GM12878 (cell line): ENCODE measurements around the gene DHDH. TPM values are rescaled to one million over a fixed set of nuclear protein-coding genes. Genes with fewer than 3 reads are reported as not detected.

Experiments used
- ATAC-seq: fragments of 200-7000 bp; cut with Tn5 transposase; 3 replicates; pipeline ENCODE4 v1.9.1; 2020; ENCODE audit warnings: mild to moderate bottlenecking, moderate library complexity
- BruUV-seq: library from RNA; stranded (reverse); fragments of 400-500 nt; replicated peaks from 2 replicates; lab custom pipeline; 2021; lab: Mats Ljungman, UMichigan
- CTCF ChIA-PET: fragments of 300-600 bp; sonication (Branson Sonifier 250); formaldehyde crosslinking; extraction: SDS; loops from one replicate; lab custom pipeline; 2021; ENCODE audit warnings: inconsistent platforms; lab: Yijun Ruan, JAX
- POLR2A ChIA-PET: fragments of 350-600 bp; formaldehyde crosslinking; extraction: SDS; loops from one replicate; lab custom pipeline; 2021; ENCODE audit warnings: inconsistent platforms; lab: Charles Lee
- RAD21 ChIA-PET: fragments of 300-600 bp; sonication (Branson Sonifier 250); formaldehyde crosslinking; loops from one replicate; lab custom pipeline; 2023; ENCODE audit warnings: antibody characterized with exemption; ENCODE audit not compliant: unreplicated experiment; lab: Charles Lee
- SMC1A ChIA-PET: fragments of 300-600 bp; sonication (Branson Sonifier 250); formaldehyde crosslinking; loops from one replicate; lab custom pipeline; 2023; ENCODE audit not compliant: unreplicated experiment, uncharacterized antibody; lab: Charles Lee
- DNase-seq: peaks from one replicate; pipeline ENCODE4 v3.0.0-alpha.2; 2011; ENCODE audit warnings: low read depth, low spot score
- FAIRE-seq: peaks from 3 replicates; lab custom pipeline; 2011; peaks lifted over from hg19 to GRCh38; lab: Jason Lieb, UNC
- H2AFZ ChIP-seq: 2 replicates; pipeline ENCODE4 v1.6.0; 2011; ENCODE audit warnings: low read depth, low read length, control low read depth; ENCODE audit not compliant: control insufficient read depth
- H3K27ac ChIP-seq: 2 replicates; pipeline ENCODE4 v1.5.1; 2011; ENCODE audit warnings: control low read depth; ENCODE audit not compliant: control insufficient read depth, insufficient read depth
- H3K27me3 ChIP-seq, 2 experiments: replicated peaks in 1 of 2; 2 replicates each; pipeline versions ENCODE4 v1.6.0 to v1.6.1; 2011; ENCODE audit warnings: low read length in 1 of 2; ENCODE audit not compliant: control insufficient read depth in 2 of 2, insufficient read depth in 2 of 2
- H3K36me3 ChIP-seq, 2 experiments: 2 replicates each; pipeline ENCODE4 v1.5.1; 2011; ENCODE audit warnings: low read length in 1 of 2; ENCODE audit not compliant: control insufficient read depth in 2 of 2, insufficient read depth in 2 of 2
- H3K4me1 ChIP-seq: 2 replicates; pipeline ENCODE4 v1.6.1; 2011; ENCODE audit warnings: mild to moderate bottlenecking, low read length, moderate library complexity, mixed read lengths; ENCODE audit not compliant: control insufficient read depth, insufficient read depth
- H3K4me2 ChIP-seq: 2 replicates; pipeline ENCODE4 v1.6.0; 2011; ENCODE audit warnings: control low read depth; ENCODE audit not compliant: control insufficient read depth, insufficient read depth
- H3K4me3 ChIP-seq: fragments of 200-600 bp; sonication (generic); 2 replicates; pipeline ENCODE4 v1.5.1; 2016
- H3K79me2 ChIP-seq: 2 replicates; pipeline ENCODE4 v1.6.0; 2011; ENCODE audit warnings: low read length; ENCODE audit not compliant: control insufficient read depth, insufficient read depth
- H3K9ac ChIP-seq: 2 replicates; pipeline ENCODE4 v1.8.0; 2011; ENCODE audit warnings: low read length, control low read depth, mixed read lengths; ENCODE audit not compliant: control insufficient read depth, insufficient read depth
- H3K9me3 ChIP-seq: replicated peaks from 3 replicates; pipeline ENCODE4 v1.5.1; 2011; ENCODE audit warnings: mild to moderate bottlenecking, low read length; ENCODE audit not compliant: control insufficient read depth, insufficient read depth
- H4K20me1 ChIP-seq: 2 replicates; pipeline ENCODE4 v1.6.0; 2011; ENCODE audit not compliant: control insufficient read depth, insufficient read depth
- BRCA1 ChIP-seq: IDR thresholded peaks from 2 replicates; pipeline ENCODE4 v1.6.1; 2011; ENCODE audit warnings: low read depth, low read length, improper control_type of control experiment
- FOS ChIP-seq: IDR thresholded peaks from 3 replicates; pipeline ENCODE4 v1.6.1; 2011; ENCODE audit warnings: borderline replicate concordance; ENCODE audit not compliant: insufficient read length; ENCODE audit errors: extremely low read depth
- HCFC1 ChIP-seq: fragments of 150-350 bp; IDR thresholded peaks from 2 replicates; pipeline ENCODE4 v1.6.1; 2014; ENCODE audit warnings: low read length
- JUNB ChIP-seq: IDR thresholded peaks from 2 replicates; pipeline ENCODE4 v1.6.1; 2016; ENCODE audit warnings: antibody characterized with exemption, mild to moderate bottlenecking
- PML ChIP-seq: IDR thresholded peaks from 2 replicates; pipeline ENCODE4 v1.6.1; 2012; ENCODE audit warnings: low read length, inconsistent platforms
- SUZ12 ChIP-seq: fragments of 200-600 bp; sonication (generic); IDR thresholded peaks from one replicate; pipeline ENCODE4 v1.6.1; 2018; ENCODE audit warnings: antibody characterized with exemption, mild to moderate bottlenecking; ENCODE audit not compliant: unreplicated experiment
- ZBTB11 ChIP-seq: fragments of 450-650 bp; formaldehyde crosslinking; IDR thresholded peaks from 2 replicates; pipeline ENCODE4 v1.5.0; 2022; ENCODE audit warnings: mild to moderate bottlenecking, missing genetic modification characterization
- WGBS: methylation state at CpG from one replicate; pipeline ENCODE4 v1.1.6; 2016; ENCODE audit warnings: low lambda C conversion rate; ENCODE audit not compliant: insufficient replicate concordance, insufficient coverage; ENCODE audit errors: missing lambda C conversion rate; 5-methylcytosine and 5-hydroxymethylcytosine counted together
- in situ Hi-C: fragments of 300-500 bp; cut with MboI; formaldehyde crosslinking; loops from 9 replicates; pipeline ENCODE4 v1.14.3; 2018; ENCODE audit warnings: mixed read lengths
- intact Hi-C: fragments of 100-400 bp; cut with micrococcal nuclease; formaldehyde crosslinking; loops from one replicate; pipeline ENCODE4 v1.14.2; 2022; ENCODE audit not compliant: unreplicated experiment
- polyA plus RNA-seq, 11 experiments: library from polyadenylated mRNA; depleted of rRNA in 4 of 11; unstranded in 6 of 11; stranded (reverse) in 5 of 11; fragments of >200 nt; fragmentation: Nextera tagmentation in 4 of 11; fragmentation: Illumina TruSeq in 1 of 11; extraction: Ambion mirVana in 4 of 11; extraction: Trizol in 1 of 11; gene quantifications; 1 replicate in 1 of 11; 2 replicates in 10 of 11; pipeline versions ENCODE4 v1.2.1 to v1.2.3, GENCODE V29; 2011 to 2016; ENCODE audit warnings: inconsistent platforms in 2 of 11, missing spikeins in 2 of 11, low read depth in 1 of 11
- total RNA-seq, 4 experiments: library from RNA; depleted of rRNA in 3 of 4; stranded (reverse); fragments of >200 nt in 3 of 4; fragmentation: Illumina TruSeq in 1 of 4; extraction: Trizol in 1 of 4; gene quantifications; 2 replicates each; pipeline versions ENCODE4 v1.2.1 to v1.2.3, GENCODE V29; 2013 to 2021
- TF ChIP-seq, protein P1 (sequence below): fragments of 450-650 bp; IDR thresholded peaks from 2 replicates; pipeline ENCODE4 v1.6.1; 2017; ENCODE audit warnings: mild to moderate bottlenecking
- TF ChIP-seq, protein P2 (sequence below): IDR thresholded peaks from 2 replicates; pipeline ENCODE4 v1.6.1; 2012; ENCODE audit warnings: low read depth, low read length, improper control_type of control experiment

Gene DHDH
- total and polyA plus RNA-seq, 10 of the 15 experiments (the other 5 are each of a cell fraction or from before 2014, with no cell fraction given), result 0.13 to 0.21 (median 0.15) TPM; not detected in 7

DNA sequence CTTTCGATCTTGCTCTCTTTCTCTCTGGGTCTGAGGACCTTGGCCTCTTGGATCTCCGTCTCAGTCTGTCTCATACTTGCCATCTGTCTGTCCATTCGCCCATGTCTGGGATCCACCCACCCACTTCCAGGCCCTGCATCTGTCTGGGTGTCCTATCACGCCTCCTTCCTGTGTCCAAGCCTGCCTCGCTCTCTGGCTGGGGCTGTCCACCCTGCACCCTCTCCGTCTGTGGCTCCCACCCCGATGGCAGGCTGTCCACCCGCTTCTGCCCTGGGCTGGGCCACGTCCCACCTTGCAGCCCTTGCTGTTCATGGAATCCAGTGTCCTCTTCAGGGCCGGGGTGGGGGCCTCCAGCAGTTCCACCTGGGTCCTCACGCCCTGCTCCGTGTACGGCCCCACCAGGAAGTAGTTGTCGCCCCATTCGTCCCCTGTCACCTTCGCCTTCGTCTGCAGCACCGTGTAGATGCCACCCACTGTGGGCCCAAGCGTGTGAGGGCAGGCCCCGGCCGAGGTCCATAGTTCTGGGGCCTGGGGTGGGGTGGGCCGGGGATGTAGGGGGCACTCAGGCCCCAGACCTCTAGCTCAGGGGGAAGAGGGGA is 57.6 kb downstream of the DHDH start:
- CTCF ChIA-PET, result interaction anchor here (1.1 to 4.0 kb wide), 6 partner anchors 12 to 196 kb away, joined by 3 to 55 read pairs (median 28); no protein-coding TSS in a partner anchor
- TF ChIP-seq PML, result no peak
- no peak for TF ChIP-seq JUNB
- TF ChIP-seq, protein P1, sequence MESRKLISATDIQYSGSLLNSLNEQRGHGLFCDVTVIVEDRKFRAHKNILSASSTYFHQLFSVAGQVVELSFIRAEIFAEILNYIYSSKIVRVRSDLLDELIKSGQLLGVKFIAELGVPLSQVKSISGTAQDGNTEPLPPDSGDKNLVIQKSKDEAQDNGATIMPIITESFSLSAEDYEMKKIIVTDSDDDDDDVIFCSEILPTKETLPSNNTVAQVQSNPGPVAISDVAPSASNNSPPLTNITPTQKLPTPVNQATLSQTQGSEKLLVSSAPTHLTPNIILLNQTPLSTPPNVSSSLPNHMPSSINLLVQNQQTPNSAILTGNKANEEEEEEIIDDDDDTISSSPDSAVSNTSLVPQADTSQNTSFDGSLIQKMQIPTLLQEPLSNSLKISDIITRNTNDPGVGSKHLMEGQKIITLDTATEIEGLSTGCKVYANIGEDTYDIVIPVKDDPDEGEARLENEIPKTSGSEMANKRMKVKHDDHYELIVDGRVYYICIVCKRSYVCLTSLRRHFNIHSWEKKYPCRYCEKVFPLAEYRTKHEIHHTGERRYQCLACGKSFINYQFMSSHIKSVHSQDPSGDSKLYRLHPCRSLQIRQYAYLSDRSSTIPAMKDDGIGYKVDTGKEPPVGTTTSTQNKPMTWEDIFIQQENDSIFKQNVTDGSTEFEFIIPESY, result no peak
- no peak for TF ChIP-seq BRCA1
- TF ChIP-seq HCFC1, result no peak
- no peak for TF ChIP-seq SUZ12
- no peak for TF ChIP-seq ZBTB11 (CRISPR knock-in tag)
- TF ChIP-seq FOS, result no peak
- TF ChIP-seq, protein P2, sequence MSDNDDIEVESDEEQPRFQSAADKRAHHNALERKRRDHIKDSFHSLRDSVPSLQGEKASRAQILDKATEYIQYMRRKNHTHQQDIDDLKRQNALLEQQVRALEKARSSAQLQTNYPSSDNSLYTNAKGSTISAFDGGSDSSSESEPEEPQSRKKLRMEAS, result no peak
- BruUV-seq, result no TSS peak
- intact Hi-C loops, result no loop called here
- in situ Hi-C loops, result no loop called here
- no peak for FAIRE-seq
- Histone ChIP-seq H2AFZ (no peak overlapping the region), H3K36me3 (peaks cover 0 to 12% of the 10 kb centered on the region in 2 experiments; a peak in 3 of 4 replicates), H4K20me1 (no peaks in the 10 kb centered on the region), H3K9ac (peak overlapping the region; percentile 91; the same call in 1 of the 2 replicates), H3K4me3 (peak overlapping the region; percentile 93; the same call in 1 of the 2 replicates), H3K9me3 (no peaks in the 10 kb centered on the region), H3K4me1 (peaks cover 3% of the 10 kb centered on the region), H3K27ac (no peak overlapping the region), H3K27me3 (no peaks in the 10 kb centered on the region), H3K79me2 (peaks cover 49% of the 10 kb centered on the region), H3K4me2 (peak overlapping the region; percentile 22; the same call in 1 of the 2 replicates)
- POLR2A ChIA-PET, result interaction anchor here (0.6 to 3.6 kb wide), 4 partner anchors 12 to 150 kb away, joined by 3 to 41 read pairs (median 7); no protein-coding TSS in a partner anchor
- RAD21 ChIA-PET, result no interaction called here
- no peak for ATAC-seq
- WGBS, result 98% methylated on average over 19 of the region's 22 CpGs
- DNase-seq, result no peak
- SMC1A ChIA-PET, result interaction anchor here (1.0 to 1.5 kb wide), 3 partner anchors 12 to 196 kb away, joined by 3 to 4 read pairs (median 4); no protein-coding TSS in a partner anchor
